HTERT RPE-1 (cell line): ENCODE data around the gene METTL24.

ENCODE experiments used
- in situ Hi-C: fragments of 300-500 bp; cut with MboI; formaldehyde crosslinking; loops from 4 replicates; pipeline ENCODE4 v1.14.3; 2020; ENCODE audit warnings: low sequenced_read_pairs

Gene METTL24

GRCh38 chr6:110338820-110339470, 19.2 kb downstream of the METTL24 start:
- in situ Hi-C loops = no loop called here

GRCh38 chr6:110337486-110337885, 20.7 kb downstream of the METTL24 start:
- in situ Hi-C loops = no loop called here

GRCh38 chr6:110334423-110335180, 23.5 kb downstream of the METTL24 start:
- in situ Hi-C loops = no loop called here

- in situ Hi-C loops = no loop called here
Measured at GRCh38 chr6:110332281-110332680, 25.9 kb downstream of the METTL24 start.

- in situ Hi-C loops = no loop called here
Measured at GRCh38 chr6:110331816-110332215, 26.3 kb downstream of the METTL24 start.

GRCh38 chr6:110331390-110331789, 26.8 kb downstream of the METTL24 start:
- in situ Hi-C loops = no loop called here

- in situ Hi-C loops = no loop called here
Measured at GRCh38 chr6:110329714-110330436, 28.3 kb downstream of the METTL24 start.

- in situ Hi-C loops = no loop called here
Measured at GRCh38 chr6:110329348-110329713, 28.8 kb downstream of the METTL24 start.

GRCh38 chr6:110328259-110328658, 29.9 kb downstream of the METTL24 start:
- in situ Hi-C loops = no loop called here

- in situ Hi-C loops = no loop called here
Measured at GRCh38 chr6:110327391-110327790, 30.8 kb downstream of the METTL24 start.

- in situ Hi-C loops = no loop called here
Measured at GRCh38 chr6:110326609-110327008, 31.5 kb downstream of the METTL24 start.

GRCh38 chr6:110326057-110326456, 32.1 kb downstream of the METTL24 start:
- in situ Hi-C loops = no loop called here

GRCh38 chr6:110325197-110325596, 33.0 kb downstream of the METTL24 start:
- in situ Hi-C loops = no loop called here

- in situ Hi-C loops = no loop called here
Measured at GRCh38 chr6:110324548-110324947, 33.6 kb downstream of the METTL24 start.

GRCh38 chr6:110323258-110323657, 34.9 kb downstream of the METTL24 start:
- in situ Hi-C loops = no loop called here

- in situ Hi-C loops = no loop called here
Measured at GRCh38 chr6:110322874-110323242, 35.3 kb downstream of the METTL24 start.

- in situ Hi-C loops = no loop called here
Measured at GRCh38 chr6:110322151-110322873, 35.8 kb downstream of the METTL24 start.

- in situ Hi-C loops = no loop called here
Measured at GRCh38 chr6:110320307-110320706, 37.8 kb downstream of the METTL24 start.

GRCh38 chr6:110319843-110320242, 38.3 kb downstream of the METTL24 start:
- in situ Hi-C loops = no loop called here

- in situ Hi-C loops = no loop called here
Measured at GRCh38 chr6:110319381-110319780, 38.8 kb downstream of the METTL24 start.

GRCh38 chr6:110318971-110319370, 39.2 kb downstream of the METTL24 start:
- in situ Hi-C loops = no loop called here
